ENCODE measurements around the gene BBS12.
A peak's percentile ranks its signal among the peaks of the same experiment; 100 is the strongest.

The BBS12 gene

DNA sequence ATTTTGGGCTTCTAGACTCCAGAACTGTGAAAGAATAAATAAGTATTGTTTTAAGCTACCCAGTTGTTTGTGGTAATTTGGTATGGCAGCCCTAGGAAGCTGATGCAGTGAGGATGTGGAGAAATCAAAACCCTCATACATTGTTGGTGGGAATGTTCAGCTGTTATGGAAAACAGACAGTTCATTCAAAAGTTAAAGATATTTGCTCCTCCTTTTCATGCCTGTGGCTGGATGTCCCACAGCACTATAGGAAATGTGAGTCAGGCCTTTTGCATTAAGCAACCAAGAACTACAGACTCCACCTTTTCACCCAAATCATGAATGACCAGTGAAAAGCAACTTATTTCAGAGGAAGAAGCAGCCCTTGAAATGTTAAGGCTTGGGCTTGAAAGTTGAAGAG is 6.7 kb downstream of the BBS12 start:
- Histone ChIP-seq H3K36me3 (ENCODE audit: control insufficient read depth, insufficient read depth, low read length) (no peaks in the 10 kb centered on the region), H2BK15ac (replicated peaks; ENCODE audit: low read depth) (no peak overlapping the region), H4K8ac (ENCODE audit: low read depth, low read length) (no peak overlapping the region), H3K56ac (ENCODE audit: low read length) (no peak overlapping the region), H3K27me3 (ENCODE audit: insufficient read depth, low read length, poor library complexity) (no peaks in the 10 kb centered on the region), H3K27ac (ENCODE audit: low read depth, low read length) (no peak overlapping the region), H3K4me2 (ENCODE audit: low read length) (no peak overlapping the region), H3K9ac (ENCODE audit: low read length) (no peak overlapping the region), H3K79me1 (ENCODE audit: low read length) (no peaks in the 10 kb centered on the region), H3K4me3 (ENCODE audit: low read length) (no peak overlapping the region), H2AK5ac (ENCODE audit: low read length) (no peak overlapping the region), H3K23ac (ENCODE audit: low read length) (no peak overlapping the region), H3K4me1 (ENCODE audit: control insufficient read depth, low read depth, low read length) (no peaks in the 10 kb centered on the region), H4K5ac (ENCODE audit: low read length) (no peak overlapping the region), H2BK5ac (ENCODE audit: low read length) (no peak overlapping the region), H3K4ac (ENCODE audit: low read depth, low read length) (no peak overlapping the region), H3K79me2 (ENCODE audit: control insufficient read depth, insufficient read depth, low read length) (no peaks in the 10 kb centered on the region), H2BK120ac (ENCODE audit: low read depth, low read length) (no peak overlapping the region), H3K18ac (ENCODE audit: low read length) (no peak overlapping the region)
- DNase-seq, result no peak

GRCh38 chr4:122742933-122743829 is 10.7 kb downstream of the BBS12 start:
- Histone ChIP-seq H3K79me1 (ENCODE audit: low read length) (no peaks in the 10 kb centered on the region), H3K4me2 (ENCODE audit: low read length) (no peak overlapping the region), H3K9ac (ENCODE audit: low read length) (no peak overlapping the region), H3K4ac (ENCODE audit: low read depth, low read length) (no peak overlapping the region), H3K4me3 (ENCODE audit: low read length) (no peak overlapping the region), H3K27ac (ENCODE audit: low read depth, low read length) (no peak overlapping the region), H2AK5ac (ENCODE audit: low read length) (no peak overlapping the region), H3K18ac (ENCODE audit: low read length) (no peak overlapping the region), H4K8ac (ENCODE audit: low read depth, low read length) (no peak overlapping the region), H2BK15ac (replicated peaks; ENCODE audit: low read depth) (no peak overlapping the region), H2BK120ac (ENCODE audit: low read depth, low read length) (no peak overlapping the region), H4K5ac (ENCODE audit: low read length) (no peak overlapping the region), H3K36me3 (ENCODE audit: control insufficient read depth, insufficient read depth, low read length) (no peaks in the 10 kb centered on the region), H3K27me3 (ENCODE audit: insufficient read depth, low read length, poor library complexity) (no peaks in the 10 kb centered on the region), H2BK5ac (ENCODE audit: low read length) (no peak overlapping the region), H3K56ac (ENCODE audit: low read length) (no peak overlapping the region), H3K23ac (ENCODE audit: low read length) (no peak overlapping the region), H3K79me2 (ENCODE audit: control insufficient read depth, insufficient read depth, low read length) (no peaks in the 10 kb centered on the region), H3K4me1 (ENCODE audit: control insufficient read depth, low read depth, low read length) (no peaks in the 10 kb centered on the region)
- DNase-seq, result no peak
- WGBS (ENCODE audit: extremely low coverage, insufficient coverage, low lambda C conversion rate), result no CpG with 5 or more reads among the region's 15 CpGs

DNA sequence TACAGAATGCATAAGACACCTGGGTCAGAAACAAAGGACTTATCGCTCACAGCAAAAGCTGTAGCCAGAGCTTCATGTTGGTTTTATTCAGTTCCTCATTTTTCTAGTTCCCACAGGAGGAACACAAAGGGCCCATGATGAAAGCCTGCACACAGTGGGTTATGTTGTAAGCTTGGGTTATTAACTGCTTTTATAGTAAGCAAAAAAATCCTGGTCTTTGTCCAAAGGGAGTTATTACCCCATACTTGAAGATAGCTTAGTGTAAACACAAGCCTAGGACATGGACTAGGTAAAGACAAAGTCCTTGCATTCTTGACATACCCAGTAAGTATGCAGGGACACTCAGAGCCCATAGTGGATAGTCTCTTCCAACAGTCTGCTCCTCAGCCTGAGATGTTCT is 11.7 kb downstream of the BBS12 start:
- Histone ChIP-seq H3K18ac (ENCODE audit: low read length) (no peak overlapping the region), H2BK5ac (ENCODE audit: low read length) (no peak overlapping the region), H2AK5ac (ENCODE audit: low read length) (no peak overlapping the region), H3K56ac (ENCODE audit: low read length) (no peak overlapping the region), H3K79me1 (ENCODE audit: low read length) (no peaks in the 10 kb centered on the region), H3K4ac (ENCODE audit: low read depth, low read length) (no peak overlapping the region), H2BK120ac (ENCODE audit: low read depth, low read length) (no peak overlapping the region), H3K4me1 (ENCODE audit: control insufficient read depth, low read depth, low read length) (no peaks in the 10 kb centered on the region), H3K4me2 (ENCODE audit: low read length) (no peak overlapping the region), H3K36me3 (ENCODE audit: control insufficient read depth, insufficient read depth, low read length) (no peaks in the 10 kb centered on the region), H3K27ac (ENCODE audit: low read depth, low read length) (no peak overlapping the region), H3K4me3 (ENCODE audit: low read length) (no peak overlapping the region), H4K8ac (ENCODE audit: low read depth, low read length) (no peak overlapping the region), H3K79me2 (ENCODE audit: control insufficient read depth, insufficient read depth, low read length) (no peaks in the 10 kb centered on the region), H2BK15ac (replicated peaks; ENCODE audit: low read depth) (no peak overlapping the region), H4K5ac (ENCODE audit: low read length) (no peak overlapping the region), H3K27me3 (ENCODE audit: insufficient read depth, low read length, poor library complexity) (no peaks in the 10 kb centered on the region), H3K9ac (ENCODE audit: low read length) (no peak overlapping the region), H3K23ac (ENCODE audit: low read length) (no peak overlapping the region)
- peak; percentile 25 for DNase-seq
- WGBS (ENCODE audit: extremely low coverage, insufficient coverage, low lambda C conversion rate), result no CpG with 5 or more reads among the region's 1 CpG

GRCh38 chr4:122746485-122746965 is 14.0 kb downstream of the BBS12 start:
- Histone ChIP-seq H3K4me1 (ENCODE audit: control insufficient read depth, low read depth, low read length) (no peaks in the 10 kb centered on the region), H4K8ac (ENCODE audit: low read depth, low read length) (no peak overlapping the region), H3K4me2 (ENCODE audit: low read length) (no peak overlapping the region), H2BK120ac (ENCODE audit: low read depth, low read length) (no peak overlapping the region), H3K18ac (ENCODE audit: low read length) (no peak overlapping the region), H3K36me3 (ENCODE audit: control insufficient read depth, insufficient read depth, low read length) (no peaks in the 10 kb centered on the region), H2BK15ac (replicated peaks; ENCODE audit: low read depth) (no peak overlapping the region), H3K27ac (ENCODE audit: low read depth, low read length) (no peak overlapping the region), H4K5ac (ENCODE audit: low read length) (no peak overlapping the region), H3K4ac (ENCODE audit: low read depth, low read length) (no peak overlapping the region), H3K79me1 (ENCODE audit: low read length) (no peaks in the 10 kb centered on the region), H3K9ac (ENCODE audit: low read length) (no peak overlapping the region), H3K4me3 (ENCODE audit: low read length) (no peak overlapping the region), H3K23ac (ENCODE audit: low read length) (no peak overlapping the region), H2BK5ac (ENCODE audit: low read length) (no peak overlapping the region), H3K27me3 (ENCODE audit: insufficient read depth, low read length, poor library complexity) (no peaks in the 10 kb centered on the region), H3K56ac (ENCODE audit: low read length) (no peak overlapping the region), H2AK5ac (ENCODE audit: low read length) (no peak overlapping the region), H3K79me2 (ENCODE audit: control insufficient read depth, insufficient read depth, low read length) (no peaks in the 10 kb centered on the region)
- no peak for DNase-seq
- WGBS (ENCODE audit: extremely low coverage, insufficient coverage, low lambda C conversion rate), result no CpG with 5 or more reads among the region's 2 CpGs

DNA sequence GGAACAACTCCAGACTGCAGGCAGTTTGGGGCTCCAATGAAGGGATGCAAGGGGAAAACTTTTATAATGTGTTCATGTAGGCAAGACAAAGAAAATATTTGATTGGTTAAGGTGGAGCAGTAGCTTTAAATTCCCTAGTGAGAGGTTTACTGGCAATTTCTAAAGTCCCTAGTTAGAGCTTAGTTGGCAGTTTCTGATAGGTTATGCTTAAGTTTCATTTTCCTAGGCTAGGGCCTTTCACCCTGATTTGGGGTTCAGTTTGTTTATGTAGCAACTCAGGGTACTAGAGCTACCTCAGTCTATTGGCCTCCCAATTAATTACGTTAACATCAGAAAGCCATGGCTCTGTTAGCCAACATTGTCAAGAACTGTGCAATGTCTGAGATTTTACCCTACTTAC is 14.6 kb downstream of the BBS12 start:
- no peaks in the 10 kb centered on the region for H3K79me2 ChIP-seq (ENCODE audit: control insufficient read depth, insufficient read depth, low read length)
- no peak overlapping the region for H3K9ac ChIP-seq (ENCODE audit: low read length)
- no peak overlapping the region for H2BK5ac ChIP-seq (ENCODE audit: low read length)
- no peak overlapping the region for H3K23ac ChIP-seq (ENCODE audit: low read length)
- H3K4ac ChIP-seq (ENCODE audit: low read depth, low read length), result no peak overlapping the region
- H3K36me3 ChIP-seq (ENCODE audit: control insufficient read depth, insufficient read depth, low read length), result no peaks in the 10 kb centered on the region
- H3K56ac ChIP-seq (ENCODE audit: low read length), result no peak overlapping the region
- no peak overlapping the region for H4K8ac ChIP-seq (ENCODE audit: low read depth, low read length)
- H3K79me1 ChIP-seq (ENCODE audit: low read length), result no peaks in the 10 kb centered on the region
- WGBS (ENCODE audit: extremely low coverage, insufficient coverage, low lambda C conversion rate), result no CpG with 5 or more reads among the region's 1 CpG
- no peak overlapping the region for H3K4me2 ChIP-seq (ENCODE audit: low read length)
- no peak overlapping the region for H4K5ac ChIP-seq (ENCODE audit: low read length)
- H3K27me3 ChIP-seq (ENCODE audit: insufficient read depth, low read length, poor library complexity), result no peaks in the 10 kb centered on the region
- H3K4me1 ChIP-seq (ENCODE audit: control insufficient read depth, low read depth, low read length), result no peaks in the 10 kb centered on the region
- H2BK120ac ChIP-seq (ENCODE audit: low read depth, low read length), result no peak overlapping the region
- no peak overlapping the region for H2BK15ac ChIP-seq (replicated peaks; ENCODE audit: low read depth)
- no peak overlapping the region for H3K4me3 ChIP-seq (ENCODE audit: low read length)
- no peak overlapping the region for H2AK5ac ChIP-seq (ENCODE audit: low read length)
- DNase-seq, result no peak
- no peak overlapping the region for H3K18ac ChIP-seq (ENCODE audit: low read length)
- H3K27ac ChIP-seq (ENCODE audit: low read depth, low read length), result no peak overlapping the region

- Histone ChIP-seq H2BK5ac (ENCODE audit: low read length) (no peak overlapping the region), H3K23ac (ENCODE audit: low read length) (no peak overlapping the region), H3K79me1 (ENCODE audit: low read length) (no peaks in the 10 kb centered on the region), H3K27ac (ENCODE audit: low read depth, low read length) (no peak overlapping the region), H3K4ac (ENCODE audit: low read depth, low read length) (no peak overlapping the region), H4K5ac (ENCODE audit: low read length) (no peak overlapping the region), H2BK15ac (replicated peaks; ENCODE audit: low read depth) (no peak overlapping the region), H3K36me3 (ENCODE audit: control insufficient read depth, insufficient read depth, low read length) (no peaks in the 10 kb centered on the region), H3K79me2 (ENCODE audit: control insufficient read depth, insufficient read depth, low read length) (no peaks in the 10 kb centered on the region), H3K4me3 (ENCODE audit: low read length) (no peak overlapping the region), H2BK120ac (ENCODE audit: low read depth, low read length) (no peak overlapping the region), H4K8ac (ENCODE audit: low read depth, low read length) (no peak overlapping the region), H3K9ac (ENCODE audit: low read length) (no peak overlapping the region), H3K4me1 (ENCODE audit: control insufficient read depth, low read depth, low read length) (no peaks in the 10 kb centered on the region), H2AK5ac (ENCODE audit: low read length) (no peak overlapping the region), H3K27me3 (ENCODE audit: insufficient read depth, low read length, poor library complexity) (no peaks in the 10 kb centered on the region), H3K56ac (ENCODE audit: low read length) (no peak overlapping the region), H3K18ac (ENCODE audit: low read length) (no peak overlapping the region), H3K4me2 (ENCODE audit: low read length) (no peak overlapping the region)
- no peak for DNase-seq
- WGBS (ENCODE audit: extremely low coverage, insufficient coverage, low lambda C conversion rate), result no CpG with 5 or more reads among the region's 1 CpG
Measured at GRCh38 chr4:122747883-122748282, 15.4 kb downstream of the BBS12 start.

Data from mesendoderm (in vitro differentiated cells).